Neural progenitor cell (in vitro differentiated cells): Measurements from ENCODE around the gene NTN3.

ENCODE experiments used
- CTCF ChIP-seq: fragments of 200-600 bp; sonication (generic); IDR thresholded peaks from 2 replicates; pipeline ENCODE4 v1.5.1; 2017; ENCODE audit warnings: antibody characterized with exemption, mild to moderate bottlenecking
- EZH2 ChIP-seq: fragments of 200-600 bp; sonication (generic); IDR thresholded peaks from 2 replicates; pipeline ENCODE4 v1.6.1; 2017; ENCODE audit warnings: antibody characterized with exemption, mild to moderate bottlenecking, moderate library complexity
- EZH2phosphoT487 ChIP-seq: fragments of 200-600 bp; sonication (generic); IDR thresholded peaks from 2 replicates; pipeline ENCODE4 v1.6.1; 2017; ENCODE audit warnings: antibody characterized with exemption

GRCh38 chr16:2511996-2512734 is 41.1 kb downstream of the NTN3 start:
- TF ChIP-seq CTCF (no peak), EZH2 (no peak), EZH2phosphoT487 (no peak)
